SK-N-SH treated with all-trans-retinoic acid at 6 μM for 48 hours (cell line): ENCODE results near the gene SLC51B.

Experiments used
- BACH2 ChIP-seq: fragments of 250-450 bp; sonication (Bioruptor Pico); IDR thresholded peaks from 2 replicates; pipeline ENCODE4 v1.9.0; 2021; ENCODE audit warnings: mild to moderate bottlenecking, borderline replicate concordance
- PATZ1 ChIP-seq: fragments of 250-450 bp; sonication (Bioruptor Pico); IDR thresholded peaks from 2 replicates; pipeline ENCODE4 v1.8.0; 2020; ENCODE audit warnings: mild to moderate bottlenecking, moderate library complexity, borderline replicate concordance
- RARB ChIP-seq: fragments of 250-450 bp; sonication (Bioruptor Pico); IDR thresholded peaks from 2 replicates; pipeline ENCODE4 v1.8.0; 2021; ENCODE audit warnings: mild to moderate bottlenecking, moderate library complexity
- ZFP3 ChIP-seq: fragments of 250-450 bp; sonication (Bioruptor Pico); IDR thresholded peaks from 2 replicates; pipeline ENCODE4 v1.5.0; 2020; ENCODE audit warnings: mild to moderate bottlenecking, moderate library complexity
- TF ChIP-seq, protein P1 (sequence below): fragments of 250-450 bp; sonication (Bioruptor Pico); IDR thresholded peaks from 2 replicates; pipeline ENCODE4 v1.8.0; 2021; ENCODE audit warnings: low read depth, mild to moderate bottlenecking, moderate library complexity, borderline replicate concordance
- TF ChIP-seq, protein P2 (sequence below): fragments of 250-450 bp; sonication (Bioruptor Pico); IDR thresholded peaks from 2 replicates; pipeline ENCODE4 v1.5.1; 2020; ENCODE audit warnings: low read depth, mild to moderate bottlenecking, moderate library complexity

- TF ChIP-seq BACH2 (CRISPR knock-in tag), result no peak
- TF ChIP-seq PATZ1 (CRISPR knock-in tag), result no peak
- TF ChIP-seq, protein P1, sequence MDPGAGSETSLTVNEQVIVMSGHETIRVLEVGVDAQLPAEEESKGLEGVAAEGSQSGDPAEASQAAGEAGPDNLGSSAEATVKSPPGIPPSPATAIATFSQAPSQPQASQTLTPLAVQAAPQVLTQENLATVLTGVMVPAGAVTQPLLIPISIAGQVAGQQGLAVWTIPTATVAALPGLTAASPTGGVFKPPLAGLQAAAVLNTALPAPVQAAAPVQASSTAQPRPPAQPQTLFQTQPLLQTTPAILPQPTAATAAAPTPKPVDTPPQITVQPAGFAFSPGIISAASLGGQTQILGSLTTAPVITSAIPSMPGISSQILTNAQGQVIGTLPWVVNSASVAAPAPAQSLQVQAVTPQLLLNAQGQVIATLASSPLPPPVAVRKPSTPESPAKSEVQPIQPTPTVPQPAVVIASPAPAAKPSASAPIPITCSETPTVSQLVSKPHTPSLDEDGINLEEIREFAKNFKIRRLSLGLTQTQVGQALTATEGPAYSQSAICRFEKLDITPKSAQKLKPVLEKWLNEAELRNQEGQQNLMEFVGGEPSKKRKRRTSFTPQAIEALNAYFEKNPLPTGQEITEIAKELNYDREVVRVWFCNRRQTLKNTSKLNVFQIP, result no peak
- TF ChIP-seq ZFP3 (CRISPR knock-in tag), result no peak
- TF ChIP-seq, protein P2, sequence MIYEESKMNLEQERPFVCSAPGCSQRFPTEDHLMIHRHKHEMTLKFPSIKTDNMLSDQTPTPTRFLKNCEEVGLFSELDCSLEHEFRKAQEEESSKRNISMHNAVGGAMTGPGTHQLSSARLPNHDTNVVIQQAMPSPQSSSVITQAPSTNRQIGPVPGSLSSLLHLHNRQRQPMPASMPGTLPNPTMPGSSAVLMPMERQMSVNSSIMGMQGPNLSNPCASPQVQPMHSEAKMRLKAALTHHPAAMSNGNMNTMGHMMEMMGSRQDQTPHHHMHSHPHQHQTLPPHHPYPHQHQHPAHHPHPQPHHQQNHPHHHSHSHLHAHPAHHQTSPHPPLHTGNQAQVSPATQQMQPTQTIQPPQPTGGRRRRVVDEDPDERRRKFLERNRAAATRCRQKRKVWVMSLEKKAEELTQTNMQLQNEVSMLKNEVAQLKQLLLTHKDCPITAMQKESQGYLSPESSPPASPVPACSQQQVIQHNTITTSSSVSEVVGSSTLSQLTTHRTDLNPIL (CRISPR knock-in tag), result no peak
- no peak for TF ChIP-seq RARB (CRISPR knock-in tag)
Measured at GRCh38 chr15:65096481-65097385, 51.5 kb downstream of the SLC51B start.
